SJSA1 (cell line): ENCODE data around the gene YEATS2. TPM values are rescaled to one million over a fixed set of nuclear protein-coding genes. Genes with fewer than 3 reads are reported as not detected.

Source experiments
- DNase-seq, 2 experiments: peaks; one replicate each; pipeline ENCODE4 v3.0.0-alpha.2; 2015 to 2020; ENCODE audit warnings: low spot score in 2 of 2, low read depth in 1 of 2
- H3K27ac ChIP-seq: fragments of 250-450 bp; sonication (Bioruptor Pico); 2 replicates; pipeline ENCODE4 v1.5.1; 2020; ENCODE audit warnings: mild to moderate bottlenecking, moderate library complexity
- H3K27me3 ChIP-seq: fragments of 250-450 bp; sonication (Bioruptor Pico); replicated peaks from 2 replicates; pipeline ENCODE4 v1.5.1; 2020; ENCODE audit warnings: mild to moderate bottlenecking, moderate library complexity
- H3K36me3 ChIP-seq: fragments of 250-450 bp; sonication (Bioruptor Pico); 2 replicates; pipeline ENCODE4 v1.5.1; 2020; ENCODE audit warnings: mild to moderate bottlenecking
- H3K4me1 ChIP-seq: fragments of 250-450 bp; sonication (Bioruptor Pico); replicated peaks from 2 replicates; pipeline ENCODE4 v1.6.1; 2021; ENCODE audit warnings: mild to moderate bottlenecking
- H3K4me3 ChIP-seq: fragments of 250-450 bp; sonication (Bioruptor Pico); 2 replicates; pipeline ENCODE4 v1.5.1; 2020; ENCODE audit warnings: mild to moderate bottlenecking
- H3K9me3 ChIP-seq: fragments of 250-450 bp; sonication (Bioruptor Pico); replicated peaks from 2 replicates; pipeline ENCODE4 v1.5.1; 2020; ENCODE audit warnings: mild to moderate bottlenecking
- total RNA-seq: library from RNA; depleted of rRNA; stranded (reverse); fragments of >200 nt; shearing (Covaris generic); gene quantifications from 2 replicates; pipeline ENCODE4 v1.2.3, GENCODE V29; 2014

Gene YEATS2
- total RNA-seq, 1 experiment from 2014 or later = 20.0 TPM

DNA sequence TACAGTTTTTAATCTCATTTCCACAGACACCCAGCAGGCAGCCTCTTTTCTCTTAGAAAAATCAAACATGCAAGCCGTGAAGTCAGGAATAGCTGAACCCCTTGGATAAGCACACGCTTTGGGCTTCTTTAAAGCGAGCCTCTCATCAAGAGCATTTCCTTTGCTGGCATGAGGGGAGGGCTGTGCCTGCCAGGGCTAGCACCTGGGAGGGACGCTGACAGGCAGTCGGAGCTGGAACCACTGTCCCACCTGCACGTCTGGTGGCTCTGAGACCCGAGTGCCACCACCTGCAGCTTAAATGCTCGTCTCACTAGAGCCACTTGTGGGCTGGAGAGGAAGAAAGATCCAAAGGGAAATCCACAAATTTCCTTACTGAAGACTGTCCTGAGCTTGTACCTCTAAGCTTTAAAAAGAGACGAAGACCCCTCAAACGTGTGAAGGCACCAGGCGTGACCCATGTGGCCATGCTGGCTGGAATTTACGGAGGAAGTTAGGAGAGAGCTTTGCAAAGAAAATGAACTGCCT is 118.4 kb downstream of the YEATS2 start:
- 0 out of 2 replicates have a peak, but pooled peaks cover 6% of the 10 kb centered on the region for H3K4me1 ChIP-seq
- H3K27me3 ChIP-seq = no peaks in the 10 kb centered on the region
- no peak for DNase-seq
- no peaks in the 10 kb centered on the region for H3K9me3 ChIP-seq
- H3K4me3 ChIP-seq = no peak overlapping the region
- no peak overlapping the region for H3K27ac ChIP-seq
- H3K36me3 ChIP-seq = peaks cover 13% of the 10 kb centered on the region; the same call in 1 of the 2 replicates

DNA sequence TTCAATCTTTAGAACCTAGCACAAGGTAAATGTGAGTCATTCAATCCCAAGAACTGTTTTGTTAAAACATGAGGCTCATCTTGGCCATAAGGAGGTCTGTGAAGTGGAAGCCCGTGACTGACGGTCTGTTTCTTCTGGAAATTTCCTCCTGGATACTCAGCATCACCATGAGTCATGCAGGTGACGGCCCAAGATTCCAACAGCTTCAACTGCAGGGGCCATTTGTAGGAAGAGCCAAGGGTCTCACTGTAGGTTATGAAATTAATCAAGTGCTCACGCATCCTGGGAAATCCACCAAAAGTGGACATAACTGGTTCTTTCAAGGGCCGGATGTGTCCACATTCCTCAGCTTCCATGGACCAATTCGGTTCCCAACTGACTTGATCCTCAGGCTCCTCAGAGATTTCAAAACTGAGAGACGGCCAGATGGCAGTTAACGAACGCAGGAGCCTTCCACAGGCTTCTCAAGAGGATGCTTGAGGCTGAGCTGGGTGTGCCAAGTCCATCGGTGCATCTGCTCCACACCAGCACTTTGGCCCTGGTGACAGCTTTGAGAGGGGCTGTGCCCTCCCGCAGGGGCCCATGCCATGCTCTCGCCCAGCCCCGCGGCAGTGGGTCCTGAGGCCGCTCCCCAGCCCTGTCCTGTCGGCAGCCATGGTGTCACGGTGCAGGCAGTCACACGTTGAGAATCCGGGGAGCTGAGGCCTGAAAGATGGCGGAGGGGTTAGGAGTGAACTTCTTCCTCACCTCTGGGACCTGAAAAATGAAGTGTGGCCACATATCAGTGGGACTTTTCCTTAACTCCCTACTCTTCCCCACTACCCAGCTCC is 119.3 kb downstream of the YEATS2 start:
- Histone ChIP-seq H3K36me3 (peaks cover 6% of the 10 kb centered on the region; the same call in 1 of the 2 replicates), H3K9me3 (no peaks in the 10 kb centered on the region), H3K4me3 (no peak overlapping the region), H3K4me1 (0 out of 2 replicates have a peak, but pooled peaks cover 6% of the 10 kb centered on the region), H3K27ac (no peak overlapping the region), H3K27me3 (no peaks in the 10 kb centered on the region)
- no peak for DNase-seq

DNA sequence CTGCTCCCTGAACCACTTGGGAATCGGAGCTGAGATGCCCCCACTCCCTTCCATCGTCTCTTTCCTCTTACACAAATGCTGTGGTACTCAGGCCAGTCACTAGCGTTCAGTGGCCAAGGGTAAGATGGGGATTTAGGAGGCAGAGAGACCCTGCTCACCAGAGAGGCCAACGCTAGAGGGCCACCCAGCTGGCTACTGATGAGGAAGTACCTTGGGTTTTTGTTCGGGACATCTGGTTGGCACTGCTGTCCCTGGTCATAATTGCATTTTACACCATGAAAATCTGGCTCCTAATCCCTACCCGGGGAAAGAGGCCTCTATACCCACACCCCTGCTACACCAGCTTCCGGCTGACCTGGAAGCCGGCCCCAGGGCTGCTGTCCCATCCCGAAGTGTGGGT is 120.0 kb downstream of the YEATS2 start:
- no peaks in the 10 kb centered on the region for H3K9me3 ChIP-seq
- H3K4me1 ChIP-seq = 0 out of 2 replicates have a peak, but pooled peaks cover 6% of the 10 kb centered on the region
- H3K4me3 ChIP-seq = no peak overlapping the region
- no peaks in the 10 kb centered on the region for H3K27me3 ChIP-seq
- H3K36me3 ChIP-seq = peaks cover 6% of the 10 kb centered on the region; the same call in 1 of the 2 replicates
- no peak for DNase-seq
- H3K27ac ChIP-seq = no peak overlapping the region

DNA sequence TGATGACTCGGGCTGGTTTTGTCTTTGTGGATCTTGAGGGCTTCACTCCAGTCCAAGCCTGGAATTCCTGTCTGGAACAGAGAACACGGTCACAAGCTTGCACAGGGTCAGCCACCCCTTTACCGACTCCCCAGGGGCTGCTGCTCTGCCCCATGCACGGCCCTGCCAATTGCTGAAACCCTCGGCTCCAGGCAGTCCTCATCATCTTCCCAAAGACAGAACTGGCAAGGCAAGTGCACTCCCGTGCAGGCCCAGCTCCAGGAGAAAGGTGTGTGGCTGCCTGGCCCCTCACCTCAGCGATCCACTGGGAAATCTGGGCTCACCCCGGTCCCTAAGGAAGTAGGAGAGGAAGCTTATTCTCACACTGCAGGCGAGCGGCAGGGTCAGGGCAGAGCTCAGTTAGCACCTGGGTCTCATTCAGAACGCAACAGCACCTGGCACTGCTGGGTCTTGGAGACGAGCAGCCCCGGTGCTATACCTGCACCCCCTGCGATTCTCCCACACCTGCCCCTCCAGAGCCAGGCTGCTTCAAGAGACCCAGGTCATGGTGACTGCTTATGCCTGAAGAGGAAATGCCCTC is 120.5 kb downstream of the YEATS2 start:
- Histone ChIP-seq H3K27me3 (no peaks in the 10 kb centered on the region), H3K36me3 (peaks cover 6% of the 10 kb centered on the region; the same call in 1 of the 2 replicates), H3K9me3 (no peaks in the 10 kb centered on the region), H3K4me1 (0 out of 2 replicates have a peak, but pooled peaks cover 6% of the 10 kb centered on the region), H3K4me3 (no peak overlapping the region), H3K27ac (no peak overlapping the region)
- no peak for DNase-seq

DNA sequence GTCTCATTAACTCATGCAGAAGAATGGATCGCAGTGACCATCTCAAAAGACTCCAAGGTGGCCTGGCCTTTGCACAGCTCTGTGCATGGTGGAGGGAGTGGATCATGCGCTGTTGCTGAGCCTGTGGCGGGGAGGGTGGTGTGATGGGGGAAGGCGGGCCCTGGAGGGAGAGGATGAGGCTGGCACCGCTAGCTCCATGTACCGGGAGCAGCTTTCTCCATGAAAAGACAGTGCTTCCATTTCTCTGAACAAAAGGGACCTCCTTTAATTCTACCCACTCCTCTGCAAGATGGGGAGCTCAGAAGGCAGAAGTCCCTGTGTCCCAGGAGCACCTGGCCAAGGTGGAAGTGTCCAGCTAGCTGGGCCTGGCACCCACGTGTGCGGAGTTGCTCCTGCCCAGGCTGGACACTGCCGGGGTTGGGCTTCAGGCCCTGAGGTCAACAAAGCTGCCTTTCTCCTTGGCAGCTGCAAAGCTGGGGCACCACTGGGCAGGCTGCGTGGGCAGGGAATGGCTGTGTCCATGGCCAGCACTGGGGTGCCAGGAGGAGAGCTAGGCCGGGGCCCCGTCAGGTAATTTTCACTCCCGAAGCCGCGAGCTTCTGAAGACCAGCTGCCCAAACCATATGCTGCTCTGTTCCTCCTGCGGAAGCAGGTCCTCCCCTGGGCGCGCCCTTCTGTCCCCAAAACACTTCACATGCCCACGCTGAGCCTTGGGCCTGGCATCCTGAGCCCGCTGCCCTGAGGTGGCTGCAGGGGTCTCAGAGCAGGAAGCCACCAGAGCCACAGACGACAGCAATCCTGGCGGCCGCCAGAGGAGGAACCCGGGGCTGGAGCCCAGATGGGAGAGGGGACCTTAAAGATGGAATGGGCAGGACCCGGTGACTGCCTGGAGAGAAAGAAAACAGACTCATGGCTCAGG is 121.4 kb downstream of the YEATS2 start:
- Histone ChIP-seq H3K27me3 (no peaks in the 10 kb centered on the region), H3K9me3 (no peaks in the 10 kb centered on the region), H3K4me1 (peaks cover 6% of the 10 kb centered on the region; the same call in 1 of the 2 replicates), H3K4me3 (no peak overlapping the region), H3K36me3 (peaks cover 6% of the 10 kb centered on the region; the same call in 1 of the 2 replicates), H3K27ac (no peak overlapping the region)
- DNase-seq = no peak

DNA sequence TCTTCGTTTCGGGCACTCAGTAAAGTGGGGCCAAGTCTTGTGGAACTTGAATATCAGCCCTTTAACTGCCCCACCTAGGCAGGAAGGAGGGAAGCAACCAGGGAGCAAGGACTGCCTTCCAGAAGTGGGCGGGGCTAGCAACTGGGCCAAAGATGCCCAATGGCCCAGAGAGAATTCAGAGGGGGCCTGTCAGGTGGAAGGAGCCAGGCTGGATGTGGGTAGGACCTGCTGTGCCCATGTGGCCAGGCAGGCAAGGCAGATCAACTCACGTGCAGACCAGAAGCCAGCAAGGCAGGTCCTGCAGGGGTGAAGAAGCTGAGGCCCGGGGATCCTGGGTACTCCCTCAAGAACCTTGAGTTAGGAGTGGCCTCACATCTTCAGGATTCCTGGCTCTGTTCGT is 122.2 kb downstream of the YEATS2 start:
- H3K27ac ChIP-seq = no peak overlapping the region
- H3K4me3 ChIP-seq = no peak overlapping the region
- H3K36me3 ChIP-seq = peaks cover 4% of the 10 kb centered on the region; the same call in 1 of the 2 replicates
- H3K27me3 ChIP-seq = no peaks in the 10 kb centered on the region
- H3K4me1 ChIP-seq = peaks cover 14% of the 10 kb centered on the region
- no peak for DNase-seq
- peaks cover under 1% of the 10 kb centered on the region; the same call in 1 of the 2 replicates for H3K9me3 ChIP-seq

DNA sequence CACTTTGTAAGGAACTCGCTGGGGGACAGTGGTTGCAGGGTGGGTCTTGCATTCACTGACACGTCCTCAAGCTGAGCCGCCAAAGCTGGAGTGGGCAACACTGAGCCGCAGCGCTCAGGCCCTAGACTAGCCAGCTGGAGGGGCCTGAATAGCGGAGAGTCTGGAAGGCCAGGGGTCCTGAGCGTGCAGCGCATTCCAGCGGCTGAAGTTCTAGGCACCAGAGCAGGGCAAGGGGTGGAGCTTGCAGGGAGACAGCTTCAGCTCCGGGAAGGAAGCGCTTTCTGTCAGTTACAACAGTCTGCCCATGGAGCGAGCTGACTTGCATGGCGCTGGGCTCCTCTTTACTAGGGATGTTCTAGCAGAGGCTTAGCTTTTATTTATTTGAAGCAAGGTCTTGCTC is 125.0 kb downstream of the YEATS2 start:
- no peaks in the 10 kb centered on the region for H3K27me3 ChIP-seq
- H3K4me1 ChIP-seq = peaks cover 18% of the 10 kb centered on the region
- peaks cover 6% of the 10 kb centered on the region; the same call in 1 of the 2 replicates for H3K36me3 ChIP-seq
- no peak for DNase-seq
- H3K27ac ChIP-seq = no peak overlapping the region
- peaks cover 5% of the 10 kb centered on the region; the same call in 1 of the 2 replicates for H3K9me3 ChIP-seq
- H3K4me3 ChIP-seq = no peak overlapping the region

DNA sequence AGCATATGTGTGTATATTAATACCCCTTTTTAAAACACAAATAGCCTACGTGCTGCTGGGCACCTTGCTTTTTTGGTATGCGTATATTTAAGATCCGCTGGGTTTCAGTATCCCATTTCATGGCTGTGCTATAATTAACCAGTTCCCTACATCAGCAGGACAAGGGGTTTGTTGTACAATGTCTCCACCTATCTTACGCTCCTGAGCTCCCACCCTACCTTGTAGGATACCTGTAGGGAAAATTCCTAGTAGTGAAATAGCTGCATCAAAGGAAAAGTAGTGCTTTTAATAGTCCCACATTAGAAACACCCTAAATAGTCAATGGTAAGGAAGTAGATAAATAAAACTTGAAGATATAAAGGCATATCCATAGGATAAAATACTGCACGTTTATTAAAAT is 126.4 kb downstream of the YEATS2 start:
- no peak overlapping the region for H3K27ac ChIP-seq
- no peak overlapping the region for H3K4me3 ChIP-seq
- no peak for DNase-seq
- no peaks in the 10 kb centered on the region for H3K27me3 ChIP-seq
- peaks cover 13% of the 10 kb centered on the region; the same call in 1 of the 2 replicates for H3K36me3 ChIP-seq
- peaks cover 5% of the 10 kb centered on the region; the same call in 1 of the 2 replicates for H3K9me3 ChIP-seq
- peaks cover 18% of the 10 kb centered on the region for H3K4me1 ChIP-seq

DNA sequence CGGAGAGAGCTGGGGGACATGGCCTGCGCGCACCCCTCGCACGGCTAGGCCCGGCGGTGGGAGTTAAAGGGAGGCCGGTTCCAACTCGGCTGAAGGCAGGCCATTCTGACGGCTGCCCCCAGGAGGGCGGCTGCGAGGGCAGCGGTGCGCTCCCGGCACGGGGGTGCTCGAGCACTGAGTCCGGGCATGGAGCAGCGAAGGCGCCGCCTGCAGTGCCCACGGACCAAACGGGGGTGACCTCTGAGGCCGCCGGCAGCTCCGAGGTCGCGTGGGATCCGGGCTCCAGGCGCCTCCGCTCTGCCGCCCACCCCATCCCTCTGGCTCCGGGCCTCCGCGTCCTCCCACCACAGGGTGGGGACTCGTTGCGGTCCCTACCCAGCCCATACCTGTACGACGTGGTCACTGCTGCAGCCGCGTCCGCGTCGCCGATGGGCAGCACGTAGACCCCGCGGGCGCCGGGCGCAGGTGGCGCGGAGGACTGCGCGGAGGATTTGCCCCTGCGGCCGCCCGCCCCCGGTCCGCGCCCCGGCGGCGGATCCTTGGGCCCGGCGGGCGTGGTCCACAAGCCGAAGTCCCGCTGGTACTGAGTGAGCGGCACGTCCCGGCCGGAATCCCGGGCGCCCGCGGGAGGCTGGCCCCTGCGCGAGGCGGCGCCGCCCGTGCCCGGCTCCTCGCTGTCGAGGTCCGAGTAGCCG is 127.3 kb downstream of the YEATS2 start:
- Histone ChIP-seq H3K27ac (no peak overlapping the region), H3K4me3 (peak overlapping the region; percentile 73), H3K4me1 (peaks cover 18% of the 10 kb centered on the region), H3K9me3 (peaks cover 5% of the 10 kb centered on the region; the same call in 1 of the 2 replicates), H3K36me3 (peaks cover 19% of the 10 kb centered on the region), H3K27me3 (no peaks in the 10 kb centered on the region)
- peak in 1 of 2 experiments; percentile 36 for DNase-seq

DNA sequence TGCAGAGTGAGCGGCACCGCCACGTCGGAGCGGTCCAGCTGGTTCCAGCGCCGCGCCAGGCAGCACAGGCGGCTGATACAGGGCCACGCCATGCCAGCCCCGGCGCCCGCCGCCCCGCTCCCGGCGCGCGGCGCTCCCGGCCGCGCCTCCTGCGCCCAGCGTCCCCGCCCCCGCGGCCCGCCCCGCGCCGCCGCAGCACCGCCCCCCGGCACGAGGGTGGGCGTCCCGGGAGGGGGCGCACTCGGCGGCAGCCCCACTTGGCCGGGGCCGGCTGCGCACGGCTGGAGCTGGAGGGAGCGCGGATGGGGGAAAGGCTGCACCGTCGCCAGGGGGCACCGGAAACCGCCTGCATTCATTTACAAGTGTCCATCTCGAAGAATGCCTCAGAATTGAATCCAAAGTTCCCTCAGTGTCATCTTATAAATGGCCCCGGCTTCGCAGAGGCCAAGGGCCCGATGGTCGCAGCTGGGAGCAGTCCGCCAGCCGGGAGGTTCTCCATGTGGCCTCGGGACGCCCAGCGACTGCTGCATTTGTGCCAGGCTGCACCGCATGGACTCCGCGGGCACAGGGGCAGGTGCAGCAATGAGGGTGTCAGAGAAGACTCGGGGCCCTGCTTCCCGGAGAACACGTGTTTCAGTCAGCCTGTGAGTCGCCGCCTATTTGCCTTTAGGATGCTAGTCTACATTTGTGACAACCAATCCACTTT is 128.0 kb downstream of the YEATS2 start, which contains the start of gene MAP6D1:
MAP6D1 (minus strand) TSS at position 122 of the 706 bp plus-strand sequence; CDS start at position 92, 30 bp downstream.
- Histone ChIP-seq H3K36me3 (peaks cover 19% of the 10 kb centered on the region), H3K9me3 (peaks cover 5% of the 10 kb centered on the region; the same call in 1 of the 2 replicates), H3K4me3 (peak within 1 kb of the TSS; percentile 73), H3K27ac (no peak within 1 kb of the TSS), H3K4me1 (peaks cover 18% of the 10 kb centered on the region), H3K27me3 (no peaks in the 10 kb centered on the region)
- DNase-seq = peak; percentile 58 to 74

DNA sequence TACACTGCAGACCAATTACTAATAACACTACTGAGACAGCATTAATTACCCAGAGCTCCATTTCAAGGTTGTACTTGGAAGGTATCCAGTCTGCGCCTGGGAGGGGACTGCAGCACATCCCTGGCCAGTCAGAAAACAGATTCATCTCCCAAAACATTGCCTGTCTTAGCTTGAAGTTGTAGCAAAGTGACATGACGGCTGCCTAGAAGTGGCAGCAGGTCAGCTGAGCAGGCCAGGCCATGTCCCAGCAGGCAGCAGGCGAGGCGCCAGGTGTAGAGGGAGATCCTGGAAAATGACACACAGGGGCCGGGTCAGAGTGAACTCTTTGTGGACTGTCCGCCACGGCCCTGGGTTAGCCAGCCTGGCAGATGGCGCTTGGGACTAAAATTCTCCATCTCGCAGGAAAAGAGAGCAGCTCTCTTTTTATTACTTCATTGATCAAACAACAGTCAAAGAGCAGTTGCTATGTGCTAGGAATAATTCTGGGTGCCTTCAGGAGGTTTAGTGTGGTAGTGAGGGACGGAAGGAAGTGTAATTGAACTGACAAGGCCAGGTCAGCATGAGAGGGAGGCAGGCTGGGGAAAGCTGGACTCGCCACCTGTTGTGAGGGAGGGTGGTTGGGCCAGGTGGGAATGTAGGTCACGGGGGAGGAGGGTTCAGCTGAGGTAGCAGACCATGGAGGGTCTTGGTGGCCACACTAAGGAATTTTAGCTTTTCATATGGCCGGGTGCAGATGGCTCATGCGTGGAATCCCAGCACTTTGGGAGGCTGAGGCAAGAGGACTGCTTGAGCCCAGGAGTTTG is 129.1 kb downstream of the YEATS2 start:
- DNase-seq = no peak
- Histone ChIP-seq H3K9me3 (peaks cover 5% of the 10 kb centered on the region; the same call in 1 of the 2 replicates), H3K4me1 (peaks cover 18% of the 10 kb centered on the region), H3K27ac (no peak overlapping the region), H3K4me3 (no peak overlapping the region), H3K36me3 (peaks cover 24% of the 10 kb centered on the region), H3K27me3 (no peaks in the 10 kb centered on the region)
